Activated naive CD8-positive, alpha-beta T cell (primary cell): ENCODE results near the gene MTHFD1.

Source experiments
- H3K27ac Mint-ChIP-seq: one replicate; pipeline ENCODE4 v1.8.0; 2021; ENCODE audit warnings: mixed read lengths
- H3K27me3 Mint-ChIP-seq: one replicate; pipeline ENCODE4 v1.8.0; 2021; ENCODE audit warnings: mixed read lengths
- H3K36me3 Mint-ChIP-seq: one replicate; pipeline ENCODE4 v1.8.0; 2021; ENCODE audit warnings: mixed read lengths
- H3K4me1 Mint-ChIP-seq: one replicate; pipeline ENCODE4 v1.8.0; 2021; ENCODE audit warnings: low read depth, mixed read lengths
- H3K4me3 Mint-ChIP-seq: one replicate; pipeline ENCODE4 v1.8.0; 2021; ENCODE audit warnings: mild to moderate bottlenecking, mixed read lengths
- H3K9me3 Mint-ChIP-seq: one replicate; pipeline ENCODE4 v1.8.0; 2021; ENCODE audit warnings: low read depth, mixed read lengths

MTHFD1 gene

DNA sequence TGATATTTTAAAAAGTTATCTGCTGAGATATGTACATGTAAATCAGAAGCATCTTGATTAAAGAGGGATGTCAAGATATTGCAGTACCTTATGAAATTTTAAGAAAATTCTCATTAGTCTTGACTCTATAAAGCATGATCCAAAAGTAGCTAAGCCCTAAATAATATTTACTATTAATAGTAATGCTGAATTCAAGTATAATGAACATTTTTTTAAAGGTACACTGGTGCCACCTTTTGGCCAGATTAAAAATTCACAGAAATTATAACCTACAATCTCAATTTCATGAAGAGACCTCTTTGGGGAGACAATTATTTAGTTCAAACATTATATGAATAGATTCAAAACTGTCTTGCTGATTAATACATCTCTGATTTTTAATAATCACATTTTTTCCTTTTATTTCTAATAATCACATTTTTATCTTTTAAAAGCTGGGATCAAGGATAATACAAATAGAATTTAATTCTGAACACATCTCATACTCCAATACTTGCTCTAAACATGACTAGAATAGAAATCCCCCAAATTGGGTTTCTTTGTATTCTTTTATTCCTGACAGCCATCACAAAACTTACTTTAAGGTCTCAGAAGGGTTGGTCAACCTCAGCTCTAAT, 90.6 kb downstream of the MTHFD1 start:
- Mint-ChIP-seq H3K9me3 (no peaks in the 10 kb centered on the region), H3K4me3 (no peak overlapping the region), H3K4me1 (peaks cover 21% of the 10 kb centered on the region), H3K36me3 (no peaks in the 10 kb centered on the region), H3K27ac (no peak overlapping the region), H3K27me3 (no peaks in the 10 kb centered on the region)

- H3K36me3 Mint-ChIP-seq: peaks cover 3% of the 10 kb centered on the region
- H3K27ac Mint-ChIP-seq: peak overlapping the region; percentile 74
- H3K4me1 Mint-ChIP-seq: peaks cover 49% of the 10 kb centered on the region
- no peaks in the 10 kb centered on the region for H3K27me3 Mint-ChIP-seq
- H3K4me3 Mint-ChIP-seq: no peak overlapping the region
- no peaks in the 10 kb centered on the region for H3K9me3 Mint-ChIP-seq
Measured at GRCh38 chr14:64488590-64489099, 100.5 kb downstream of the MTHFD1 start.

DNA sequence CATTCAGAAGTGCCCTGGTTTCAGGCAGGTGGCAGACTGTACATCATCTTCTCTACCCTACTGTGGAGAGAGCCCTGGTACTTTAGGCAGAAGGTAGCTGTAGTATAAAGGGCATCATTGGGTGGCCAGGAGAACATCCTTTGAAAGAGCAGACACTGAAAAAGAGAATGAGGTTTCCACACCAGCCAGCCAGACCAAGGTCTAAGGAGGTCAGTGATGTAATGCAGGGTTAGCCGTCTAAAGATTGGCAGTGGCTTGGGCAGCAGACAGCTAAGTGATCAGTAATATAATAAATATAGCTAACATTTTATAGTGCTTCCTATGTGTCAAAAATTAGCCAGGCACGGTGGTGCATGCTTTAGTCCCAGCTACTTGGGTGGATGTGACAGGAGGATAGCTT, 103.5 kb downstream of the MTHFD1 start:
- peaks cover 57% of the 10 kb centered on the region for H3K4me1 Mint-ChIP-seq
- H3K9me3 Mint-ChIP-seq: no peaks in the 10 kb centered on the region
- no peaks in the 10 kb centered on the region for H3K27me3 Mint-ChIP-seq
- H3K27ac Mint-ChIP-seq: peak overlapping the region; percentile 3
- H3K36me3 Mint-ChIP-seq: peaks cover 3% of the 10 kb centered on the region
- H3K4me3 Mint-ChIP-seq: no peak overlapping the region

DNA sequence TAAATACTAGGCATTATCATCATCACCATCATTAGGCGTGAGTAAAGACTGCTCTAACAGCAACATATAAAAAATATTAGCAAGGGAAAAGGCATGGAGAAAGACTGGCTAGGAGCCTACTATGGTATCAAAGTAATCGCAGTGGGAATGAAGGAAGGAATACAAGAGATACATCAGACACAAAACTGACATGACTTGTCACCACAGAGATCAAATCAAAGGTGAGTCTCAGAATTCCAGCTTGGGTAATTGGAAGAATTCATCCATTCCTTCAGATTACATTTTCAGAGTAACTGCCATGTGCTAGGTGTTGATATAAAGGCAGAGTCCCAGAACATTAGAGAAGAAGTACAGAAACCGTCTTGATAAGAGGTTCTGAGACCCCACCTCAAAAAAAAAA, 105.3 kb downstream of the MTHFD1 start:
- no peaks in the 10 kb centered on the region for H3K27me3 Mint-ChIP-seq
- H3K36me3 Mint-ChIP-seq: peaks cover under 1% of the 10 kb centered on the region
- peak overlapping the region; percentile 6 for H3K4me3 Mint-ChIP-seq
- H3K4me1 Mint-ChIP-seq: peaks cover 65% of the 10 kb centered on the region
- peak overlapping the region; percentile 74 for H3K27ac Mint-ChIP-seq
- no peaks in the 10 kb centered on the region for H3K9me3 Mint-ChIP-seq

DNA sequence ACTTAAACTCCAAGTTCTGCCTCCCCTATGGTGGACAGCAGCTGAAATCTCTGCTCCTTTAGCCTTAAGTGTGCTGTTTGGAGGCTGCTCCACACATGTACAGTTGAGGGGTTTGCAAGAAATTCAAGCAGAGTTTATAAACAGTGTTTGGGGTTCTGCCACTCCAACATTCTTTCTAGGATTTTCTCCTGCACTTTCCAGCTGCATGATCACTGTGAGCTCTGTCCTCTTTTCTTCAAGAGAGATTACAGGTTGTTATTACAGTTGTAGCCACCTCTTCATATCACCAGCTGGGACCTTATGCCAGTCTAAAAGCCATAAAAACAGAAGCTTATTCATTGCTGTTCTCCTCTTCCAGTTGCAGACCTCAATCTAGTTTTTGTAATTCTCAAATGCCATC, 107.1 kb downstream of the MTHFD1 start:
- Mint-ChIP-seq H3K4me3 (no peak overlapping the region), H3K9me3 (no peaks in the 10 kb centered on the region), H3K4me1 (peaks cover 78% of the 10 kb centered on the region), H3K27me3 (no peaks in the 10 kb centered on the region), H3K27ac (peak overlapping the region; percentile 34), H3K36me3 (peaks cover 5% of the 10 kb centered on the region)

GRCh38 chr14:64496764-64497163, 108.6 kb downstream of the MTHFD1 start:
- H3K4me1 Mint-ChIP-seq: peaks cover 78% of the 10 kb centered on the region
- H3K27ac Mint-ChIP-seq: no peak overlapping the region
- peaks cover 5% of the 10 kb centered on the region for H3K36me3 Mint-ChIP-seq
- H3K27me3 Mint-ChIP-seq: no peaks in the 10 kb centered on the region
- H3K4me3 Mint-ChIP-seq: peak overlapping the region; percentile 46
- H3K9me3 Mint-ChIP-seq: no peaks in the 10 kb centered on the region

DNA sequence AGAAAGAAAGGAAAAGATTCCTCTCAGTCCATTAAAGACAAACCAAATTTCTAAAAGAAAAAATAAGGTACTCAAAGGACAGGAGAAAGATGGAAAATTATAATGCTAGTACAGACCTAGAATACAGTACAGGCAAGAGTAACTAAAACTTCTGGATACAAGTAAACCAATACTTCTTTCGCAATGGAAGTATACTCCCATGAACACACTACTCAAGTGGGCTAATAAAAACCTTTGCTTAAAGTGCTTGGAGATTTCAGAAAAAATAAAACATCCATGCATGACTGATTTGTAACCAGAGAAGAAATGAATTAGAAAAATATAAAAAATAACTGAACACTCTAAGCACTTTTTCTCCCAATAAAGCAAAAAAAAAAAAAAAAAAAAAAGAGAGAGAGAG, 111.9 kb downstream of the MTHFD1 start:
- peak overlapping the region; percentile 100 for H3K4me3 Mint-ChIP-seq

GRCh38 chr14:64501411-64502171, 113.4 kb downstream of the MTHFD1 start:
- Mint-ChIP-seq H3K4me3 (peak overlapping the region; percentile 100), H3K27me3 (no peaks in the 10 kb centered on the region), H3K4me1 (peaks cover 69% of the 10 kb centered on the region), H3K27ac (peak overlapping the region; percentile 99), H3K36me3 (peaks cover 9% of the 10 kb centered on the region), H3K9me3 (no peaks in the 10 kb centered on the region)

More for the DNA sequence above, 111.9 kb downstream of the MTHFD1 start:
- Mint-ChIP-seq H3K36me3 (peaks cover 9% of the 10 kb centered on the region), H3K27me3 (no peaks in the 10 kb centered on the region), H3K27ac (peak overlapping the region; percentile 99), H3K4me1 (peaks cover 63% of the 10 kb centered on the region), H3K9me3 (no peaks in the 10 kb centered on the region)

- peak overlapping the region; percentile 100 for H3K4me3 Mint-ChIP-seq
- H3K36me3 Mint-ChIP-seq: peaks cover 9% of the 10 kb centered on the region
- H3K27me3 Mint-ChIP-seq: no peaks in the 10 kb centered on the region
- peak overlapping the region; percentile 99 for H3K27ac Mint-ChIP-seq
- no peaks in the 10 kb centered on the region for H3K9me3 Mint-ChIP-seq
- H3K4me1 Mint-ChIP-seq: peaks cover 70% of the 10 kb centered on the region
Measured at GRCh38 chr14:64502456-64502855, 114.3 kb downstream of the MTHFD1 start.

- Mint-ChIP-seq H3K27ac (peak overlapping the region; percentile 99), H3K9me3 (no peaks in the 10 kb centered on the region), H3K4me1 (peaks cover 70% of the 10 kb centered on the region), H3K36me3 (peaks cover 9% of the 10 kb centered on the region), H3K4me3 (peak overlapping the region; percentile 100), H3K27me3 (no peaks in the 10 kb centered on the region)
Measured at GRCh38 chr14:64502887-64503433, 114.8 kb downstream of the MTHFD1 start.

GRCh38 chr14:64503434-64504309, 115.5 kb downstream of the MTHFD1 start, which contains the start of gene ZBTB25:
TSS of gene ZBTB25 (minus strand) at chr14:64503838. CDS start at chr14:64490533, 13,305 bp downstream.
- peak within 1 kb of the TSS; percentile 100 for H3K4me3 Mint-ChIP-seq
- H3K9me3 Mint-ChIP-seq: no peaks in the 10 kb centered on the region
- peaks cover 75% of the 10 kb centered on the region for H3K4me1 Mint-ChIP-seq
- peaks cover 9% of the 10 kb centered on the region for H3K36me3 Mint-ChIP-seq
- H3K27ac Mint-ChIP-seq: peak within 1 kb of the TSS; percentile 99
- H3K27me3 Mint-ChIP-seq: no peaks in the 10 kb centered on the region

DNA sequence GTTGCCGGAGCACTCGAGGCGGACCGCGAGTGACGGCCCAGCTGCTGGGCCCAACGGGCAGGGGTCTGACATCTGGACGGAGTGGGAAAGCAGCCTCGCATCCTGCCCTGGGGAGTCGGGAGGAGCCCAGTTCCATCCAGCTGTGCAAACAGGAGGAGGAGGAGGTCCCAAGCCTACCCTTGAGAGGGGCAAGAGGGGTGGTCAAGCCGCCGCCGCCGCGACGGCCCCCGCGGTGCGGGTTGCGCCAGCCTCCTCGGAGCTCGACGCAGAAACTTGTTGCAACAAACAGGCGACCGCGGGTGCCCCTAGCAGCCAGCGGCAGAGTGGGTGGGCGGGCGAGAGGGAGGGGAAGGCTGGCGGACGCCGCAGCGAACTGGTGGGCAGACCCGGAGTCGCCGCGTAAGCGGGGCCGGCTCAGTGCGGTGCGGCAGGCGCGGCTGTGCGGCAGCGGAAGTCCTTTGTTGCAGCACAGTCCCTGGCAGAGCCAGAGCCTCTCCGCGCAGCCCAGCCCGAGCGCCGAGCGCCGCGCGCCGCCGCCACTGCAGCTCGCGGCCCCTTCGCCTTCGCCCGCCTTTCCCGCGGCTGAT, 116.2 kb downstream of the MTHFD1 start, which contains the start of gene ZBTB1:
Gene ZBTB1, plus strand, starts transcription at position 461 of the 587 bp plus-strand sequence. CDS start 16,735 bp downstream, outside the sequence.
- H3K4me3 Mint-ChIP-seq: peak within 1 kb of the TSS; percentile 100
- H3K36me3 Mint-ChIP-seq: peaks cover 9% of the 10 kb centered on the region
- peaks cover 75% of the 10 kb centered on the region for H3K4me1 Mint-ChIP-seq
- H3K9me3 Mint-ChIP-seq: no peaks in the 10 kb centered on the region
- peak within 1 kb of the TSS; percentile 99 for H3K27ac Mint-ChIP-seq
- no peaks in the 10 kb centered on the region for H3K27me3 Mint-ChIP-seq

DNA sequence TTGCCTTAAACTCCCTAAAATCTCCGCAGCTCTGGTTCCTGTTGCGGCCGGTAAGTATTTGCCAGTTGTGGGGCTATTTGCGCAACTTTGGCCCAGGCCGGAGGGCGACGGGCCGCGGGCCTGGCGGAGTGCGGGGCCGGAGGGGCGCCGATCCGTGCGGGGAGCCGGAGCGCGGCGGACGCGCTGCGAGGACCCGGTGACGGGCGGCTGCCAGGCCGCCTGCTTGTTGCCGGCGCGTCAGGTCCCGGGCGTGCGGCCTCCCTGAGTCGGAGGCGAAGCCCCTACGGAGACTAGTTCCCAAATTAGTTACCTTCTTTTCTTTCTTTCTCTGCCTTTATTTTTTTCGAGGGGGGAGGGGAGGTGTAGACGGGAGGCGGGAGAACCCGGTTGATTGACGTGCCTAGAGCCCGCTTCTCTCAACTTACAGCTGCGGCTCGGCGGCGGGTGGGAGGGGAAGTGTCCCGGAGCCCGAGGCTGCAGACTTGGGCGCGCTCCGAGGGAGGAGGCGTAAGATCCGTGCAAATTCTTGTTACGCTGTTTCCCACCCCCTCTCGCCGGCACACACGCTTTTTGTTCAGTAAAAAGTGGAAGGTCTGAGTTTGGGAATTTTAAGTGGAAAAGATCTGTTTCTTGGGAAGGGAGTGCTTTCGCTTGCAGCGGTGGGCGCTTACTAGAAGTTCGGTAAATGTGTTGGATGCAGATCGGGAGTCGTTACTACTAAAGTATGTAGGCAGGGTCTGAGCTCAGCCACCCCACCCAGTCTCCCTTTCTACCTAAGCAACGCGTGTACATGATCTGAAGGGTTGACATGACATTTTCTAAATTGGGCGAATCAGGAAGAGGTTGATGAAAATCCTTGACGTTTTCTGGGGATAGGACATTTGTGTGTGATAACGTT, 117.0 kb downstream of the MTHFD1 start:
- Mint-ChIP-seq H3K27ac (peak overlapping the region; percentile 97), H3K4me3 (peak overlapping the region; percentile 95), H3K4me1 (peaks cover 74% of the 10 kb centered on the region), H3K27me3 (no peaks in the 10 kb centered on the region), H3K9me3 (no peaks in the 10 kb centered on the region), H3K36me3 (peaks cover 4% of the 10 kb centered on the region)
